Omental fat pad (tissue), 4 donors: ENCODE measurements around the gene RHOG. TPM values are rescaled to one million over a fixed set of nuclear protein-coding genes. Genes with fewer than 3 reads are reported as not detected.
"Not testable (repeated sequence)": the region's sequence is repeated elsewhere in the genome, so short reads cannot be mapped to it uniquely, and the experiment has no call there.

ENCODE experiments used
- ATAC-seq: fragments of 150-250 bp; one replicate; pipeline ENCODE4 v1.9.1; 2016; ENCODE audit warnings: mild to moderate bottlenecking, moderate library complexity; ENCODE audit not compliant: low FRiP score
- DNase-seq: peaks from one replicate; pipeline ENCODE4 v3.0.0-alpha.2; 2019; ENCODE audit warnings: low spot score
- total RNA-seq, 4 donors: library from RNA; depleted of rRNA; stranded (reverse); fragments of >200 nt; gene quantifications; one replicate each; pipeline ENCODE4 v1.1.0, GENCODE V29; 2016
- TF ChIP-seq, protein P1 (sequence below), 3 donors: fragments of 450-650 bp; IDR thresholded peaks; one replicate each; pipeline ENCODE4 v1.5.1; 2016 to 2017; ENCODE audit warnings: antibody characterized with exemption in 3 of 3, mild to moderate bottlenecking in 3 of 3, moderate library complexity in 2 of 3

Gene RHOG
- total RNA-seq, 4 donors from 2014 or later, result 53.2 to 90.3 (median 67.8) TPM

DNA sequence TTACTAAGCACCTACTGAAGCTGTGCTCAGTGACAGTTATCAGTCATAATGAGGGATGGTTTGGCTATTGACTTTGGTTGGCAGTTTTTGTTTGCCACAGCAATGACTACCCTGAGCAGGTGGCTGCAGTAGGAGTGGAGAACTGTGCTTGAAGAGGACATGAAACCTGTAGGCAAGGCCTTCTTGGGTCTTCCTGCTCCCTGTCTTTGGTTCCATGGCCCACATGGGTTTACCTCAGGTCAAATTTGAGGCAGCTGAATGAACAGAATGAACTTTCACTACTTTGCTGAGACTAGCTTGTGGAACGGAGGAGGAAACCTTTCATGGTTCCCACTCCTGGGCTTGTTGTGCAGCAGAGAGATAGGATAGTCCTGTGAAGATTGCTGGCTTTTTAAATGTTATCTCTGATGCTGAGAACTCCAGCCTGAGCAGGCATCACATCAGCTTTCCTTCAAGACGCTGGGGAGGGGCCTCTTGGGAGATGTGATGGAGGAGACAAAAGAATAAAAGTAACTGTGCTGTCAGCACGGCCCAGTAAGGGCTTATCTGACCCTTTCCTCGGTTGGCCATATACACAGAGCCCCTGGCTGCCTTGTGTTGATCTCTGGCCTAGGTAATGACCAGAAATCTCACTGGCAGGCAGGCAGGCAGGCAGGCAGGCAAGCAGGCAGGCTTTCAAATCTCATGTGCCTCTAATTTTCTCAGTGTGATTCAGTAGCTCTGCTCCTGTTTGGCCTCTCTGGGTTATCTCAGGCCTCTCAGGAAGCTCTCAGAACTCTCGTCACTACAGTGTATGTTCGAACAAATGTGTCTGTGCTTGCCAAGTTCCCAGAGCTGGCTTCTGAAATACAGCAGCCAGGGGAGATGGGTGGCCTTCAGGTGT lies 26.7 kb upstream of the RHOG start:
- DNase-seq (no peak), ATAC-seq (peak; percentile 50)

DNA sequence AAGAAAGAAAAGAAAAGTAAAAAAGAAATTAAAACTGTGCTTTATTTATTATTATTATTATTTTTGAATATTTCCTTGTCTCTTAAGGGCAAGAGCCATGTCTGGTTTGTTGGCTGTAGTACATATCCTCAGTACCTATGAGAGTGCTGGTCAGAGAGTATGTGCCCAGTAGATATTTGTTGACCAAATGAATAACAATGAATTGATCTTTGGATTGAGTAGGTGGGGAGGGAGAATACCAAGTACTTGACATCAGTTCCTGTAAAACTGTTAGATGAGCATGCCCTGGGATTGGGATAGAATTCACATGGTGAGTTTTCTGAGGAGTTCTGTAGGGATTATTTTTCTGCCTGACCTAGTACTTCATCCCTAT lies 26.1 kb upstream of the RHOG start:
- ATAC-seq (no peak), DNase-seq (no peak)
- TF ChIP-seq, protein P1, sequence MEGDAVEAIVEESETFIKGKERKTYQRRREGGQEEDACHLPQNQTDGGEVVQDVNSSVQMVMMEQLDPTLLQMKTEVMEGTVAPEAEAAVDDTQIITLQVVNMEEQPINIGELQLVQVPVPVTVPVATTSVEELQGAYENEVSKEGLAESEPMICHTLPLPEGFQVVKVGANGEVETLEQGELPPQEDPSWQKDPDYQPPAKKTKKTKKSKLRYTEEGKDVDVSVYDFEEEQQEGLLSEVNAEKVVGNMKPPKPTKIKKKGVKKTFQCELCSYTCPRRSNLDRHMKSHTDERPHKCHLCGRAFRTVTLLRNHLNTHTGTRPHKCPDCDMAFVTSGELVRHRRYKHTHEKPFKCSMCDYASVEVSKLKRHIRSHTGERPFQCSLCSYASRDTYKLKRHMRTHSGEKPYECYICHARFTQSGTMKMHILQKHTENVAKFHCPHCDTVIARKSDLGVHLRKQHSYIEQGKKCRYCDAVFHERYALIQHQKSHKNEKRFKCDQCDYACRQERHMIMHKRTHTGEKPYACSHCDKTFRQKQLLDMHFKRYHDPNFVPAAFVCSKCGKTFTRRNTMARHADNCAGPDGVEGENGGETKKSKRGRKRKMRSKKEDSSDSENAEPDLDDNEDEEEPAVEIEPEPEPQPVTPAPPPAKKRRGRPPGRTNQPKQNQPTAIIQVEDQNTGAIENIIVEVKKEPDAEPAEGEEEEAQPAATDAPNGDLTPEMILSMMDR (IDR thresholded peaks at IDR 0.05), result no peak

More for the DNA sequence above, 26.7 kb upstream of the RHOG start:
- TF ChIP-seq, protein P1 (IDR thresholded peaks at IDR 0.05), result no peak

DNA sequence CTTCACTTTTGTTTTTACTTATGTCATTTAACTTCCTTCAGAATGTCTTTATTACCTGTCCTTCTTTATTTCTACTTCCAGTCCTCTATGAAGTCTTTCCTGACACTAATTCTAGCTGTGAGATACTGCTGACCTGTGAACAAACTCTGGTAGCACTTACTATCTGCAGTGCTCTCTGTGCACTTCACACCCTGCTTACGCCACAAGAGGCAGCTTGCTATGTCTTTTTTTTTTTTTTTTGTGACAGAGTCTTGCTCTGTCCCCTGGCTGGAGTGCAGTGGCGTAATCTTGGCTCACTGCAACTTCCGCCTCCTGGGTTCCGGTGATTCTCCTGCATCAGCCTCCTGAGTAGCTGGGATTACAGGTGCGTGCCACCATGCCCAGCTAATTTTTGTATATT lies 25.4 kb upstream of the RHOG start:
- ATAC-seq (no peak), DNase-seq (no peak)
- TF ChIP-seq, protein P1 (IDR thresholded peaks at IDR 0.05), result no peak

DNA sequence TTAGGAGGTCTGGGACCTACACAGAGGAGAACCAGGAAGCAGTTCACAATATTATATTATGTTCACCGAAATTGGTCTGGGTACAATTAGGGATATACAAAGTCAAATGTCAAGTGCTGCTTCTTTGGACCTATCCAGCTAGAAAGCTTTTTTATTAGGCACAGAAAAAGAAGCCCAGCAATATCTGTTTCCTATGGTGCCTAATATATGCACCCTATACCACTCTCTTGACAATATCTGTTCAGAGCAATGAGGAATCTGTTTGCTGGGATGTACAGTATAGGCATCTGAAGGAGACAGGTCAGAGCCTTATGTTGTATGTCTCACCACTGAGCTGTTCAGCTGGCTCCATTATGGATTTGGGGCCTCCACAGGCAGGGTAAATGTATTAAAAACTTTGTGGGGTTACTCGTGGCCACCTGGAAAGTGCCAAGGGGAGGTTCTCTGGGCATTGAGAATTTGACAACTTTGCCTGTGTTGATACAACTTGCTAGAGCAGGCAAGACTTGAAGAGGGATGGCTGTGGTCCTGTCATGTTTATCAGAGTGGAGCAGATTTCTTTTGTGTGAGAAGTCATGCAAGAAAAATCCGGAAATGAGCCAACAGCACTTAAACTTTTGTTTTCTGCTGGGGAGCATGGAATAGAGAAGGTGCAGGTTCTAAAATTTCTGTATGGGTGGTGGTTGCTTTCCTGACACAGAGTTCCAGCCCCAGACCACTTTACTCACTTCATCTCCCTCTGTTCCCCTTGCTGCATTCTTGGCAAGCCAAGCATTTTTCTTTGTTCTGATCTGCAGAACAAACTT lies 24.8 kb upstream of the RHOG start:
- TF ChIP-seq, protein P1 (IDR thresholded peaks at IDR 0.05), result no peak
- DNase-seq (no peak), ATAC-seq (no peak)

- DNase-seq, result no peak
- no peak for ATAC-seq
- TF ChIP-seq, protein P1 (IDR thresholded peaks at IDR 0.05), result no peak
These were observed 20.9 kb upstream of the RHOG start for GRCh38 chr11:3861683-3862082.

GRCh38 chr11:3860898-3861393 lies 20.2 kb upstream of the RHOG start:
- DNase-seq, ATAC-seq: not testable (repeated sequence)

DNA sequence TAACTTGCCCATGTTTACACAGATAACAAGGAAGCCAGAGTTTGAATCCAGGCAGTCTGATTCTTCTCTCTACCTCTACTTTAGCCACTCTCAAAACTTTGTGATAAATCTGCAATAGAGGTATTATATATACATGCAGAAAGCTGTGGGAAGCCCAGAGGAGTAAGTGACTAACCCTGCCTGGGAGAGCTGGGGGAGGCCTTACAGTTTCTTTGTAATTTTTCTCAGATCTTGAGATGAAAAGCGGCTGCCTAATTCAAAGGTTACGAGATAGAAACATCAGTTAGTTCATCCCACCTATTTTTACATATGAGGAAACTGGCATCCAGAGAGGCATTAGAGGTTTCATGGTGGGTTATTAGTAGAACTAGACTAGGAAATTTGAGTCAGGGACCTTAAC lies 19.6 kb upstream of the RHOG start:
- TF ChIP-seq, protein P1 (IDR thresholded peaks at IDR 0.05), result no peak
- no peak for ATAC-seq

More for the DNA sequence above, 19.6 kb upstream of the RHOG start:
- no peak for DNase-seq
